GM19238 (cell line): ENCODE results near the gene HIP1.
"Not testable (repeated sequence)": the region's sequence is repeated elsewhere in the genome, so short reads cannot be mapped to it uniquely, and the experiment has no call there.

Source experiments
- DNase-seq: peaks from one replicate; pipeline ENCODE4 v3.0.0; 2011; ENCODE audit warnings: low spot score; ENCODE audit not compliant: insufficient read length

The HIP1 gene

GRCh38 chr7:75738604-75738974 lies at the start of gene HIP1:
TSS of gene HIP1 (minus strand) at chr7:75738941. CDS start at chr7:75738920, 21 bp downstream.
- no peak for DNase-seq

GRCh38 chr7:75788154-75788847 lies 49.6 kb upstream of the HIP1 start:
- DNase-seq: not testable (repeated sequence)

GRCh38 chr7:75783058-75783457 lies 44.3 kb upstream of the HIP1 start:
- DNase-seq: not testable (repeated sequence)

GRCh38 chr7:75780647-75781273 lies 42.0 kb upstream of the HIP1 start:
- DNase-seq: not testable (repeated sequence)

GRCh38 chr7:75779516-75779915 lies 40.8 kb upstream of the HIP1 start:
- not testable (repeated sequence) for DNase-seq

- DNase-seq: not testable (repeated sequence)
Observed at GRCh38 chr7:75779035-75779434, 40.3 kb upstream of the HIP1 start.

- DNase-seq: no peak
Observed at GRCh38 chr7:75776295-75776971, 37.7 kb upstream of the HIP1 start.

GRCh38 chr7:75773958-75774357 lies 35.2 kb upstream of the HIP1 start:
- not testable (repeated sequence) for DNase-seq

- DNase-seq: no peak
Observed at GRCh38 chr7:75772081-75773077, 33.6 kb upstream of the HIP1 start, which contains the start of gene CCL26. TSS of gene CCL26 (minus strand) at chr7:75772211. CDS start at chr7:75772176, 35 bp downstream.

GRCh38 chr7:75771224-75771623 lies 32.5 kb upstream of the HIP1 start:
- no peak for DNase-seq

GRCh38 chr7:75762350-75762917 lies 23.7 kb upstream of the HIP1 start:
- peak; percentile 47 for DNase-seq

- DNase-seq: not testable (repeated sequence)
Observed at GRCh38 chr7:75761801-75762200, 23.1 kb upstream of the HIP1 start.

GRCh38 chr7:75758491-75758890 lies 19.8 kb upstream of the HIP1 start:
- DNase-seq: no peak

- no peak for DNase-seq
Observed at GRCh38 chr7:75757860-75758259, 19.1 kb upstream of the HIP1 start.

GRCh38 chr7:75756991-75757676 lies 18.4 kb upstream of the HIP1 start:
- no peak for DNase-seq

GRCh38 chr7:75756206-75756990 lies 17.7 kb upstream of the HIP1 start:
- no peak for DNase-seq

GRCh38 chr7:75743455-75743859 lies 4.7 kb upstream of the HIP1 start:
- DNase-seq: no peak

GRCh38 chr7:75740846-75741497 lies 2.2 kb upstream of the HIP1 start:
- DNase-seq: peak; percentile 30
